NT2/D1 (cell line): ENCODE results near the gene TRIM34.
"Not testable (repeated sequence)": the region's sequence is repeated elsewhere in the genome, so short reads cannot be mapped to it uniquely, and the experiment has no call there.

Experiments
- DNase-seq: peaks from one replicate; pipeline ENCODE4 v3.0.0-alpha.2; 2011; ENCODE audit warnings: low read depth, low spot score
- H3K27me3 ChIP-seq: 2 replicates; pipeline ENCODE4 v1.6.0; 2011; ENCODE audit warnings: mild to moderate bottlenecking; ENCODE audit not compliant: insufficient read length, insufficient read depth
- H3K36me3 ChIP-seq: 2 replicates; pipeline ENCODE4 v1.6.1; 2011; ENCODE audit warnings: mild to moderate bottlenecking, low read length, mixed read lengths; ENCODE audit not compliant: insufficient read depth, insufficient read length
- H3K4me1 ChIP-seq: 2 replicates; pipeline ENCODE4 v1.5.1; 2011; ENCODE audit not compliant: insufficient read depth, insufficient read length
- H3K4me3 ChIP-seq: 2 replicates; pipeline ENCODE4 v1.5.1; 2011; ENCODE audit warnings: low read depth; ENCODE audit not compliant: insufficient read length
- H3K9ac ChIP-seq: 2 replicates; pipeline ENCODE4 v1.6.0; 2011; ENCODE audit warnings: low read depth; ENCODE audit not compliant: insufficient read length
- H3K9me3 ChIP-seq: 2 replicates; pipeline ENCODE4 v1.5.1; 2011; ENCODE audit warnings: mild to moderate bottlenecking, low read length; ENCODE audit not compliant: insufficient read depth
- SUZ12 ChIP-seq: IDR thresholded peaks from 2 replicates; pipeline ENCODE4 v1.6.1; 2011; ENCODE audit not compliant: insufficient read length, insufficient read depth; ENCODE audit errors: extremely low read depth
- YY1 ChIP-seq: IDR thresholded peaks from 2 replicates; pipeline ENCODE4 v1.6.1; 2011; ENCODE audit not compliant: insufficient read length, insufficient read depth
- ZNF274 ChIP-seq: IDR thresholded peaks from 2 replicates; pipeline ENCODE4 v1.6.1; 2011; ENCODE audit warnings: mild to moderate bottlenecking, low read depth, low read length

Gene TRIM34

DNA sequence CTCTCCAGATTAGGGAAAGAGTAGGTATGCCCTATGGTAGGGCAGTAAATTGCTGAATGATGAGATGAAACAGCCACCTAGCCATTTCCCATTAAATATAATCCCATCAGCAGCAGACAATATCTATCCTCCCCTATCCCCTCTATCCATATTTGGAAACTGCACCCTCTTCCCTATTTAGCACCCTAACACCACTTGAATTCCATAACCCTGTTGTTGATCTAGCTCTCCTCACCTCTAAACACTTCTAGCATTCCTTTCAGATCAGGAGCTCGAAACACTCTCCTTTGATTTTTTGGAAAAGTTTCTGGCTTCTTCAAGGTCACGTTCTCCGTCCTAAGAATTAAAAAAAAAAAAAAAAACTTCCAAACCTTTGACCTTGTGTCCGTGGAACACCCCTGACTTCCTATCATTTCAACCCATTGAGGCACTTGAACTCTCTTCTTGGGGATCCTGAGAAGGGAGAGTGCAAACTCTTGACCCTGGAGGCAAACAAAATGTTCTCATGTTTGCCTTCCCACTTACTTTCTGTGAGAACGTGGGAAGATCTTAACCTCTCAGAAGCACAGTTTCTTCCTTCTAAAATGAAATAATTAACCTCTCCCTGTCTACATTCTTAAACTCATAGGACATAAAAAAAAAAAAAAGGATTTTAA lies 41.1 kb downstream of the TRIM34 start:
- no peak for DNase-seq
- no peaks in the 10 kb centered on the region for H3K4me1 ChIP-seq
- no peak overlapping the region for H3K9ac ChIP-seq
- peaks cover 51% of the 10 kb centered on the region for H3K36me3 ChIP-seq
- H3K27me3 ChIP-seq = no peaks in the 10 kb centered on the region
- H3K9me3 ChIP-seq = no peaks in the 10 kb centered on the region
- TF ChIP-seq YY1 = no peak
- no peak overlapping the region for H3K4me3 ChIP-seq

DNA sequence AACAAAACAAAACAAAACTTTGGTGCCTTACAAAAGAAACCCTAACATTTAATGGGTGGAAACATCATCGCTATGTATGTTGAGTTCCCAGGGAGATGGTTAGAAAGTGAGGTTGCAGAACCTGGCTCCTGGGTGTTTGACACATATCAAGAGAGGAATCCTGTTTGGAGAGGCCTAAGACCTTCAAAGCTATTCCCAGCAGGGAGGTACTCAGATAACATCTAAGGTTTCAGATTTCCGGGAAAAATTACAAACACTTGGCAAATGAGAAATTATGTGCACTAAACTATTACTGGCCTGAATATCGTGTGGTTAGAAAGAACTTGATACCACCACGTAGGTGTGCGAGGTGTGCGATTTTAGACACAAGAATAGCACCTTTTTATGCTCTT lies 41.6 kb downstream of the TRIM34 start:
- Histone ChIP-seq H3K36me3 (peaks cover 55% of the 10 kb centered on the region), H3K4me1 (no peaks in the 10 kb centered on the region), H3K9me3 (no peaks in the 10 kb centered on the region), H3K4me3 (no peak overlapping the region), H3K9ac (no peak overlapping the region), H3K27me3 (no peaks in the 10 kb centered on the region)
- no peak for DNase-seq
- no peak for TF ChIP-seq SUZ12
- no peak for TF ChIP-seq ZNF274
- no peak for TF ChIP-seq YY1

DNA sequence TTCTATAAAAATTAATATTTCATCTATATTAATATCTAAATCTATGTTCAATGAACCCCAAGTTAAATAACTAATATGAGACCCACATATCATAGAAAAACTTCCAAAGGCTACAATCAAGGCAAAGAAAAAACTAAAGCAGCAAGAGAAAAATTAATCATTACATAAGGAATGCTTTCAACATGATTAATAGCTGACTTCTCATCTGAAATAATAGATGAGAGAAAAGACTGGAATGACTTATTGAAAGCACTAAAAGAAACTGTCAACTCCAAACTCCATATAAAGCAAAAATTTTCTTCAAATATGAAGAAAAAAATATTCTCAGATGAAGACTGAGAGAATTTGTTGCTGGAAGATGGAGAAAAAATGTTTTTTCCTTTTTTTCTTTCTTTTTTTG lies 47.0 kb downstream of the TRIM34 start:
- Histone ChIP-seq H3K9me3 (no peaks in the 10 kb centered on the region), H3K36me3 (peaks cover 38% of the 10 kb centered on the region)

DNA sequence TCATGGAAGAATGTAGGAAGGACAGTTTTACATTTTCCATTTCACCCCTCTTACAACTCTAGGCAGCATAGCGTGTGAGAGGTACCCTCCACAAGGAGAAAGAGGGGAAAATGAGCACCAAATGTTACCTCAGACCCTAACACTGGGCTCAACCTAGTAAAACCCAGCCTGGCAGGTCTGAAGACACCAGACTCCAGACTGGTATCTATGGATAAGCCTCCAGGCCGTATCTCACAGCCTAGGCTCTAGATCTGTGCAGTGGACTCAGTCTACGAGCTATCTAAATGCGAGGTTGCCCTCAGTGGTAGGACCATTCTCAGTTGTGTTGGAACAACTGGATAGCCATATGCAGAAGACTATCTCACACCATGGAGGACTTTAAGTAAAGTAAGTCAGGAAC lies 49.6 kb downstream of the TRIM34 start:
- no peak for TF ChIP-seq SUZ12
- no peak for TF ChIP-seq YY1
- TF ChIP-seq ZNF274 = no peak
- DNase-seq = no peak
- Histone ChIP-seq H3K4me3 (no peak overlapping the region), H3K27me3 (no peaks in the 10 kb centered on the region), H3K36me3 (peaks cover 50% of the 10 kb centered on the region), H3K9ac (no peak overlapping the region), H3K9me3 (peaks cover 14% of the 10 kb centered on the region; the same call in 1 of the 2 replicates), H3K4me1 (no peaks in the 10 kb centered on the region)

More for the DNA sequence above, 47.0 kb downstream of the TRIM34 start:
- no peak overlapping the region for H3K4me3 ChIP-seq
- no peaks in the 10 kb centered on the region for H3K4me1 ChIP-seq
- no peak overlapping the region for H3K9ac ChIP-seq
- no peaks in the 10 kb centered on the region for H3K27me3 ChIP-seq
- no peak for TF ChIP-seq SUZ12
- no peak for TF ChIP-seq YY1
- no peak for TF ChIP-seq ZNF274
- DNase-seq = no peak

DNA sequence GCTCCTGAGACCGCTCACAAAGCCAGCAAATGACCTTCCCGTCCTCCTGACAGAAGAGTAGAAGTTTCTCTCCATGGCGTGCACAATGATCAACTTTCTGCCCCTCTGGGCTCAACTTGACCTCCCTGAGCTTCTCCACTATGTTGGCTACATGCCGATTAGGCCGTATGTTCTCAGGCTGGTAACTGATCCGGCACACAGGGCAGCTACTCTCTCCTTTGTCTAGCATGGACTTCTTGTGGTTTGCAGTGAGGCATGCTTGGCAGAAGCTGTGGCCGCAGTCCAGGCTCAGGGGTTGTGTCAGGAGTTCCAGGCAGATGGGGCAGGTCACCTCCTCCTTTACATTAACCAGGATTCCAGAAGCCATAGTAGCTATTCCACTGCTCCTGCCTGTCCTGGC lies 55.0 kb downstream of the TRIM34 start:
- DNase-seq = no peak
- no peaks in the 10 kb centered on the region for H3K27me3 ChIP-seq
- peaks cover 21% of the 10 kb centered on the region; the same call in 1 of the 2 replicates for H3K9me3 ChIP-seq
- no peaks in the 10 kb centered on the region for H3K4me1 ChIP-seq
- TF ChIP-seq SUZ12 (no peak), YY1 (no peak), ZNF274 (no peak)
- peaks cover 32% of the 10 kb centered on the region for H3K36me3 ChIP-seq
- no peak overlapping the region for H3K9ac ChIP-seq
- H3K4me3 ChIP-seq = no peak overlapping the region

DNA sequence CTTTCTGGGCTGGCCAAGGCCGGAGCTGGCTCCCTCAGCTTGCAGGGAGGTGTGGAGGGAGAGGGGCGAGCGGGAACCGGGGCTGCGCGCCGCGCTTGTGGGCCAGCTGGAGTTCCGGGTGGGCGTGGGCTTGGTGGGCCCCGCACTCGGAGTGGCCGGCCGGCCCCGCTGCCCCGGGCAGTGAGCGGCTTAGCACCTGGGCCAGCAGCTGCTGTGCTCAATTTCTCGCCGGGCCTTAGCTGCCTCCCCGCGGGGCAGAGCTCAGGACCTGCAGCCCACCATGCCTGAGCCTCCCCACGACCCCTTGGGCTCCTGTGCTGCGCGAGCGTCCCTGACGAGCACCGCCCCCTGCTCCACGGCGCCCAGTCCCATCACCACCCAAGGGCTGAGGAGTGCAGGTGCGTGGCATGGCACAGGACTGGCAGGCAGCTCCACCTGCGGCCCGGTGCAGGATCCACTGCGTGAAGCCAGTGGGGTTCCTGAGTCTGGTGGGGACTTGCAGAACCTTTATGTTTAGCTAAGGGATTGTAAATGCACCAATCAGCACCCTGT lies 58.2 kb downstream of the TRIM34 start:
- DNase-seq, H3K9ac ChIP-seq, H3K4me1 ChIP-seq, H3K27me3 ChIP-seq, H3K4me3 ChIP-seq: not testable (repeated sequence)
- H3K9me3 ChIP-seq = peaks cover 15% of the 10 kb centered on the region; the same call in 1 of the 2 replicates
- H3K36me3 ChIP-seq = peaks cover 22% of the 10 kb centered on the region

DNA sequence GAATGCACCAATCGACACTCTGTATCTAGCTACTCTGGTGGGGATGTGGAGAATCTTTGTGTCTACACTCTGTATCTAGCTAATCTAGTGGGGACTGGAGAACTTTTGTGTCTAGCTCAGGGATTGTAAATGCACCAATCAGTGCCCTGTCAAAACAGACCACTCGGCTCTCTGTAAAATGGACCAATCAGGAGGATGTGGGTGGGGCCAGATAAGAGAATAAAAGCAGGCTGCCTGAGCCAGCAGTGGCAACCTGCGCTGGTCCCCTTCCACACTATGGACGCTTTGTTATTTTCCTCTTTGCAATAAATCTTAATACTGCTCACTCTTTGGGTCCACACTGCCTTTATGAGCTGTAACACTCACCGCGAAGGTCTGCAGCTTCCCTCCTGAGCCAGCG lies 58.8 kb downstream of the TRIM34 start:
- not testable (repeated sequence) for H3K4me3 ChIP-seq, H3K4me1 ChIP-seq, H3K27me3 ChIP-seq, H3K9ac ChIP-seq, H3K9me3 ChIP-seq, DNase-seq
- H3K36me3 ChIP-seq = peaks cover 16% of the 10 kb centered on the region

DNA sequence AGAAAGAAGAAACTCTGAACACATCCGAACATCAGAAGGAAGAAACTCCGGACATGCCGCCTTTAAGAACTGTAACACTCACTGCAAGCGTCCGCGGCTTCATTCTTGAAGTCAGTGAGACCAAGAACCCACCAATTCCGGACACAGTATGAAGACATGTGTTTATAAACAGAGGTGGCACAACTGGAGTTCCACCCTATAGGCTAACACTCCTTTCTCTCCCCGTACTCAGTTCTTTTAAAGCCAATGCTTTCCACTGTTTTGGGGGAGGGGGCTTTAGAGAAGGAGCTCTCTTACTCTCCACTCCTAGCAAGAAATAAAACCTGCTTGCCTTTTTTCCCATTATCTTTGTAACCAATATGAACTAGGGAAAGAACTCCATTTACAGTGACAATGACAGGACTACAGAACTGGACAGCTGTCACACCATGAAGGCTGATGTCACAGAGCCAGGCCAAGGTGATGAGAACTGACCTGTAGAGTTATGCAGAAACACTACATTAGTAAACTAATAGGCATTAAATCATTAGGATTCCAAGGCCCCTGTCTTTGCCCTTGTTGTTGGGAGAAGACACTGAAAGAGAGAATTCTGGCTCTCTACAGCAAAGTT lies 59.3 kb downstream of the TRIM34 start:
- peak overlapping the region; percentile 0 for H3K9ac ChIP-seq
- TF ChIP-seq SUZ12 = no peak
- no peaks in the 10 kb centered on the region for H3K4me1 ChIP-seq
- H3K9me3 ChIP-seq = peaks cover 7% of the 10 kb centered on the region; the same call in 1 of the 2 replicates
- no peak for DNase-seq
- peaks cover 11% of the 10 kb centered on the region for H3K36me3 ChIP-seq
- H3K4me3 ChIP-seq = peak overlapping the region; percentile 31
- H3K27me3 ChIP-seq = no peaks in the 10 kb centered on the region
